ENCODE data around the gene CDH23.

Gene CDH23

DNA sequence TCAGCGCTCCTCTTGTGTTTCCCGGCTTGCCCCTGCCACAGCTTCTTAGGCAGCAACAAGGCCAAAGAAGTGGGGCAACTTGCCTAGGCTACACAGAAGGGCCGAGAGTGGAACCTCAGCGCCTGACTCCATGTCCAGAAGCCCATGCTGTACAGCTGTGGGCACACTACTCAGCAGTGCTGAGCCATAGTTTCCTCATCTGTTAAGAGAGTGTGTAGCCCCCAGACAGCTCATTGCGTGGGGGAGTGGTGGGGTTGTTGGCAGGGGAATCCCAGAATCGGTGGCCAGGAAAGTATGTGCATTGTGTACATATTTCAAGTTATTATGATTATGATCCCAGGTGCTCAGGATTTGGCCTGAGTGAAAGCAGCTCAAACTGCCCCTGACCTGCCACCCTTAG is 96.2 kb downstream of the CDH23 start:
- DNase-seq: no peak

DNA sequence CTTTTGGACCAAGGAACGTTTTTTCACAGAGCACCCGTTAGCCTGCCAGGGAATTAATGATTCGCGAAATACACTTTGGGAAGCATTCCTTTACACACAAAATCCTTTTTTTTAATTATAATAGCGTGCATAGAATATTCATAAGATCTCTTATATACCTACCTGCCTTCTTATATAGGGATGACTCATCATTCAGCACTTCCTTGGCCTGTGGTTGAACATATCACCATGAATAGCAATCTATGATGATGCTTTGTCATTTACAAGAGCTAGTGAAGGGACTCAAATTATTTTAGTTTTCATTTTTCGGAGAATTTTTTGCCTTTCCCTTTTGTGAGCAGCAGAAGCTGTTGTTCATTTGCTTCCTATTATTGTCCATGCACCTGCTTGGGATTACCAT is 97.0 kb downstream of the CDH23 start:
- no peak for DNase-seq

DNA sequence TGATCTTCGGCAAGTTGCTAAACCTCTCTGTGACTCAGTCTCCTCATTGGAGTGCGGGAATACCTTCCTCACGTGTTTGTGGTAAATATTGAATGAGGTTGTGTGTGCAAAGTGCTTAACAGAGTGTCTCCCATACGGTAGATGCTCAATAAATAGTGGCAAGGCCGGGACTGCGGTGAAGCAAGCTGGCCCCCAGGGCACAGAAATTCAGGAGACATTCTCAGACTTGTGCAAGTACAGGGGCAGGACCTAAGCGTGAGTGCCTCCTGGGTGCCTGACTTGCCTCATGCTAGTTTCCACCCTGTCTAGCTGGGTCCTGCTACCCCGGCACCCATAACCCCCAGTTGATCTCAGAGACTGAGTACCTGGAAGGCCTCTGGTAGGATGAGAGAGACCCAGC is 97.8 kb downstream of the CDH23 start:
- DNase-seq: no peak

DNA sequence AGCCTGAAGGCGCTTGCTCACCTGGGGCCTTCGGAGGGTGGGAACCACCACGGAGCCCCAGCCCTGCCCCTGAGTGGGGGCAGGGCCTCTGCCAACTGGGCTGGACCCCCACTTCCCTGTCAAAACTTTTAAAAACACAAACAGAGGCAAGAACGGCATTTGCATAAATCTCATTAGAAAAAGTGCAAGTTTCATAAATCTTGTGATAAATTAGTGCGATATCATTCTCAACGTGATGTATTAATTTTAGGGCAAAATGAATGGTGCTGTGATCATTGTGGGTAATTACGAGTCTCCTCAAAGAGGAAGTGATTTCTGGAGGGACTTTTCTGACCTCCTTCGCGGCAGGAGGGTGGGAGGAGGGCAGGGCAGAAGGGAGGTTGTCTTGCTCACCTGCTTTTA is 98.3 kb downstream of the CDH23 start:
- no peak for DNase-seq

DNA sequence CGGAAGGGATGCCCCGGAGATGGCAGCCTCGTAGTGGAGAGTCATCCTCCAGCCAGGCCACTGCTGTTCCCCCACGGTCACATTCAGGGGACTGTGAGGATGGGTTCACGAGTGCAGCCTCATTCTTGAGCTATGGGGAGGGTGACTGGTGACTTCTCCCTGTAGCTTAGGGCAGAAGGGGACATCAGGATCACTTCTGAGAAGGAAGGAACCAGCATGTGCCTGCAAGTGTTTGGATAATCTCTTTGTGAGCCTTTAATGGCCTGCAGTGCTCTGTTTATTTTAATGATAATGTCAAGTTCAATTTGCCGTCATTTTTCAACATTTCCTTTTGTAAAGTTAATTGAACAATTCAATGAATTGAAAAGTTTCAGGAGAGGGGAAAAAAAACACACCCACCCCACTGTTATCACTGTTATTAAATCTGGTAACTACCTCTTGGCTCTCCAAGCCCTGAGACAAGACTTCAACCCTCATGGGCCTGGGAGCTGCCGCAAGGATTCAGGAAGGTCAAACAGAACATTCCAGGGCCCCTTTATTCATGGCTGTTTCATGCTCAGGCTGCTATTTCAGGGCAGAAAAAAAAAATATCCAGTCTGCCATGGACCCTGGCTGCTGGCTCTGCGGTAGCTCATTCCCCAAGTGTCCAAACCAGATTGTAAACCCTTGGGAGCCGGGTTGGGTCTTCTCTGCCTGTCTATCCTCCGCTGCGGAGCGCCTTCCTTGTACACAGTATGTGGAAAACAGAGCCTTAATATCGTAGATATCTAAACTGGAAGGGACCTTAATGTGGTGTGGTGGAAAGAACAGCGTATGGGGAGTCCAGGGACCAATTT is 100.4 kb downstream of the CDH23 start:
- DNase-seq: peak; percentile 61

DNA sequence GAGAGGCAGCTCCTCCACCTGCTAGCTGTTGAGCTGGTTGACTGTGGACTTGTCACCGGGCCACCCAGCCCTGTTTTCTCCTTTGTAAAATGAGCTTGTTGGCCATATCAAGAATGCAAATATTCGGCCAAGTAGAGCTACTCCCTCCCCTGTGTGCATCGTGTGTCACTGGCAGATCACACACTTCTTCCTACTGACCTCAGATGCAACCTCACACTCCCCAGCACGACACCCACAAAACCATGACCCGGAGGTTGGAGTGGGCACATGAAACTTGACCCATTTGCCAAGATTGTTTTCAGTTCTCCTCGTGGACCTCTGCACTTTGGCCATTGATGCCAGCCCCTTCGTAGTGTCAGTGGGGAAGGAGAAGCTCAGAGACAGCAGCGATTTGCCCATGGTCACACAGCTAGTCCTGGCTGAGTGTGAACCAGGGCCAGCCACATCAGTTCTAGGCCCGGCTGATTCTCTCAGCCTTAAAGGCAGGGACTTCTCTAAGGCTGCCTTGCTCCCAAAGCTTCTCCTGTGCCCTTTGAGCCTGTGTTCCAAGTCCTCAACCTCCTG is 101.1 kb downstream of the CDH23 start:
- no peak for DNase-seq

DNA sequence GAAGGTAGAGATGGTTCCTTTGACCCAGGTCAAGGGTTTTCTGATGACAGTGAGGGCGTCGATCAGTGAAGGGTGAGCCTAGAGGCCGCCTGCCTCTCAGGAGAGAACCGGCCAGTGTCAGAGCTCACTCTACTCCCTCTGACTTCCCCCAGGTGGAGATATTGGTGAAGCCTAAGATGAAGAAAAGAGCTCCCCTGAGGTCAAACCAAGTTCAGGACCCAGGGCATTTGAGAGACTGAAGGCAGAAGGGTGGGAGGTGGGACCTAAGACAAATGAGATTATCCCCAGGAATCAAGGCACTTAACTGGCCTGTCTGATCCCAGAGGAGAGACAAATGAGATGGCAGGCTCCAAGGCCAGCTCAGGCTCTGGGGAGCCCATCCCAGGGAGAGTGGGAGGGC is 104.7 kb downstream of the CDH23 start:
- no peak for DNase-seq

DNA sequence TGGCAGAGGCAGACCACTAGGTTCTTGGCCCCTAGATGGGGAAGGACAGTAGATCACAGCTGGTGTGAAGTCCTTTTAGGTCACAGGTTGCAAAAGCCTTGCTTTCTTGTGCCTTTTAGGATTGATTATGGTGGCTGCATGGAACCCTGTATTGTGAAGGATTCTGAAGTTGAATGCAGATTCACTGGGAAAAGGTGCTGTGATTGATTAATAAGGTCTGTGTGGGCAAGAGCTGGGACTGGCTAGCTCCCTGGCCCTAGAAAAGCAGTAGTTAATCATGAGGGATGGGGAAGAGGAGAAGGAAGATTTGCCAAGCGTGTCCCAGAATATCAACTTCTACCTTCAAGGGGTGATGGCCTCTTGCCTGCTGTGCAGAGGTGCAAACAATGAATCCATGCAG is 105.5 kb downstream of the CDH23 start:
- DNase-seq: no peak

DNA sequence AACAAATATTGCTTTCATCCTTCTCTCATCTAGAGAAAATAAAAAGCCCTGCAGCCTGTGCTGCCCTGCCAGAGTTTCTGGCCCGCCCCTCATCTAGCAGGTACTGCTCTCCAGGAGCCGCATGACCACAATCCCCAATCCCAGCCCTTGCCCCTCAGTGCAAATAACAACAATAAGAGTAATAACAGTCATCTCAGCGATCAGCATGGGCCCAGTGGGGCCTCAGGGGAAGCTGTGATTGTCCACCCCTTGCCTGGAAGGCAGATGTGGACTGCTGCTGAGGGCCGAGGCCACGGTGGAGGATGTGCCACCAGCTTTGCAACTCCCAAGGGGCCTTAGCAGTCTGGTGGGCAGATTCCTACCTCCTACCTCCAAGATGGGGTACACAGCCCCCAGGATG is 106.1 kb downstream of the CDH23 start:
- no peak for DNase-seq

DNA sequence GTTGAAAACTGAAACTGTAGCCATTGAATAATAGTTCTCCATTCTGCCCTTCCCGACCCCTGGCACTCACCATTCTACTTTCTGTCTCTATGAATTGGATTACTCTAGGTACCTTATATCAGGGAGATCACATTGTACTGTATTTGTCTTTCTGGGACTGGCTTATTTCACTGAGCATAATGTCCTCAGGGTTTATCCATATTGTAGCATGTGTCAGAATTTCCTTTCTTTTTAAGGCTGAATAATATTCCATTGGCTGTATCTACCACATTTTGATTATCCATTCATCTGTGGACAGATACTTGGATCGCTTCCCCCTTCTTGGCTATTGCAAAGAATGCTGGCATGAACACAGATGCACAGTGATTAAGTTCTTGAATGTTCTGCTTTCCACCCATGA is 107.4 kb downstream of the CDH23 start:
- no peak for DNase-seq

DNA sequence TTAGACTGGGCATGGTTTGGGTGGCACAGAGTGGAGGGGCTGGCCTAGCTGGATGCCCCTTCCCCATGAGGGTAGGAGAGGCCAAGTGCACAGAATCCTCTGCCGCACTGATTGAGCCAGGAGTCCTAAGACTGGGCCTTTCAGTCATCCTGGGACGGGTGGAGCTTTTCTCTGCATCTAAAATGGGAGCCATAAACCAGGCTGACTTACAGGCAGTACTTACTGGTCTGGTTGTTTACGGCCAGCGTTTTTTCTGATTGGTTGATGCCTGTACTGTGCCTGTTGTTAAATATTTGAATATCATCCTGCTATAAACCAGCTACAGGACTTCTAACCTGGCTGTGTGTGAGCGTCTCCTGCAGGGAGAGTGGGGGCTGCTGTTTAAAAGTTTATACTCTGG is 107.8 kb downstream of the CDH23 start:
- DNase-seq: no peak

DNA sequence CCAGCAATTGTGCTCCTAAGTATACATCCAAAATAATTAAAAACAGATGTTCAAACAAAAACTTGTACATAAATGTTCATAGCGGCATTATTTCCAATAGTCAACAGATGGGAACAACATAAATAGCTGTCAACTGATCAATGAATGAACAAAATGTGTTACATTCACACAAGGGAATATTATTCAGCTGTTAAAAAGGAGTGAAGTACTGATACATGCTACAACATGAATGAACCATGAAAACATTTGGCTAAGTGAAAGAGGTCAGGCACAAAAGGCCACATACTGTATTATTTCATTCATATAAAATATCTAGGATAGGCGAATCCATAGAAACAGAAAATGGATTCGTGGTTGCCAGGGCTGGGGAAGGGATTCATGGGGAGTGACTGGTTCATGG is 109.1 kb downstream of the CDH23 start:
- DNase-seq: no peak

DNA sequence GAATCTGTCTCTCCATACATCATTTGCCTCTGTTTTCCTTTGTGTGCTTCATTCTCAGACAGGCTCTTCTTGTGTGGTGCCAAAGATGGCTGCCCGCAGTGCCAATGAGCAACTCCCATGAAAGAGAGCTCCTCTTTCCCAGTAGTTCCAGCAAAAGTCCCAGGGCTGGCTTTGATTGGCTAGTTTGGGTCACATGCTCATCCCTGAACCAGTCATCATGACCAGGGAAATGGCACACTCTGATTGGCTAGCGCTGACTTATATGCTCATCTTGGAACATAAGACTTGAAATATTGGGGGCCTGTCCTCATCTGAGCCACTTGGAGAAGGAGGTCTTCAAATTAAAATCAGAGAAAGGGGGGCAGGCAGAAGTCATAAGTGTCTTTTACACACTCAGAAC is 112.7 kb downstream of the CDH23 start:
- no peak for DNase-seq

DNA sequence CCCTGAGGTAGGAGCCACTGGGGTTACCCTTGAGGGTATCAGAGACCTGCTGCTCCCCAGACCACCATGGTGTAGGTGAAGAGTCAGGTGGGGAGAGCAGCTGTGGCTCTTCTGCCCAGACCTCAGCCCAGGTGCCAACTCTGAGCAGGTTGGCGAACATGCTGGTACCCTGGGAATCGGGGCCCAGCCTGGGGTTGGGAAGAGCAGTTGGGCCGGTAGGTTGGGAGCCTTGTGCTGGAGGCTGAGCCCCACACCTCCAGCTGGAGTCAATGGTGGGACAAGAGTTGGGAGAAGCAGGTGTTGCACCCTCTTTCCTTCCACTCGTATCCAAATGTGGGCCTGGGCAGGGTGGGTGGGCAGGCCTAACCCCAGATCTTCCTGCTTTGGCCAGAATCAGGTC is 114.5 kb downstream of the CDH23 start:
- DNase-seq: no peak

DNA sequence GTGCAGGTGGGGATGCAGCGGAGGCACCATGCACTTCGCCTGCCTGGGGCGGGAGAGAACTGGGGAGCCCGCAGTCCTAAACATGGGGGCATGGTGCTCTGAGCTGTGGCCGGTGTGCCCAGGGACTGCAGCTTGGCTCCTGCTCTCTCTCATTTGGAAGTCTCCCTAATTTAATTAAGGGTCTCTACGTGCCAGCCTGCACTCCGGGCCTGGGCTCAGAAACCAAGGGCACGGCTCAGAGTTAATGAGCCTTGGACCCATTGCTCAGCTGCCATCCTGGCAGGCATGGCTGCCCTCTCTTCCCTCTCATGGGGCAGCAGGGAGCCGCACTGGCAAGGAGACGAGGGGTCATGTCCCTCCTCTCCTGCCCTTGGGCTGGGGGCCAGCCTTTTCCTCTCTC is 115.6 kb downstream of the CDH23 start:
- DNase-seq: no peak

DNA sequence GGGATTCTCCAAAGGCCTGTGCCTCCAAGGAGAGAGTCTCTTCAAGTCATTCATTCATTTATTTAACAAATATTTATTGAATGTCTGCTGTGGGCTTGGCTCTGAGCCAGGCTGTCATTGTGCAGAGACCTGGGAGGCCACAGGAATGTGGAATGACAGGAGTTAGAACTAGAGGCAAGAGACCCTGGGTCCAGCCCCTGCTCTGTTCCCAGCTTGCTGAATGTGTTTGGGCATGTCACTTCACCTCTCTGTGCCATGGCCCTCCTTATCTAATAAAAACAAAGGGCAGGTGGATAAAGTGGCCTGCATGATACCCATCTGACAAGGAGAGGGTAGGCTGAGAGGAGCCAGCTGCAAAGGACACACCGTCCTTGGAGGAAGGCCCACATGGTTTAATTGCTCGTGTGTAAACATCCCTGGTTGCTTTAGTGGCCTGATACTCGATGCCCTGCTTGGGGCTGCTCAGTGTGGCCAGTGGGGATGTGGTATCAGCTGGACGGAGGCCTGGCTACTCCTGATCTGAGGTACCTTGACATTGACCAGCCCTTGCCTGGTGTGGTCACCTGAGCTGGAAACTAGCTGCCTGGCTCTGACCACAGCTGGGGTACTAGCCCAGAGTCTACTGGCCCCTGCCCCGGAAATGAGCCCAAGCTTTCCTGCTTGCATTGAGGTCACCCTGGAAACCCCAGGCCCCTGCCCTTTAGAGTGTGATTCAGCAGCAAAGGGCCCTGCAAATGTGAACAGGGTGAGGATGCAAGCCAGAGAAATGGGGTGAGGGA is 116.2 kb downstream of the CDH23 start:
- no peak for DNase-seq

DNA sequence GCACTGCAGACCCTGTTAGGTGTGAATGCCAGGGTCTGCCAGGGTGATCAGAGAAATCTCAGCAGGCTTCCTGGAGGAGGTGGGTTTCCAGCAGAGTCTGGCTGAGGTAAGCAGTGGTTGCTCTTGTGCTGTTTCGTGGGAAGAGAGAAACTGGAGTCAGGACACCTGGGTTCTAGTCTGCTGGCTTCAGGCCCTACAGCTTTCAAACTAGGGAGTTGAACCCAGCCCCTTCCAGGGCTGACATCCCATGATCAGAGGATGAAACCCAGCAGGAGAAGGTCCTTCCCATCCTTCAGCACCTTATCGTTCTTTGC is 116.8 kb downstream of the CDH23 start:
- DNase-seq: no peak

DNA sequence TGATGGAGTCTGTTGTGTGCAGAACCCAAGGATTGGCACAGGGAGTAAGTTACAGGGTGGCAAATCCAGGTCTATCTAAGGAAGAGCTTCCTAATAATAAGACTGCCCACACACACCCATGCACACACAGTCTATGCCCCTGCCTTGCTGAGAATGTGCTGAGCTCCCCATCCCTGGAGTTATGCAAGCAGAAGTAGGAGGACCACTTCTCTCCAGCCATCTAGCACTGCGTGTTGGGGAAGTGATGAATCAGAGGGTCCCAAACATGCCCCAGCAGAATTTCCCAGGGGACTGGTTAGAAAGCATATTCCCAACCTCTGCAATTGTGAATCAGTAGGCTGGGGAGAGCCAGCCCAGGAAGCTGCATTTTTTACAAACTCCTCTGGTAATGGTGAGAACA is 117.2 kb downstream of the CDH23 start:
- no peak for DNase-seq

DNA sequence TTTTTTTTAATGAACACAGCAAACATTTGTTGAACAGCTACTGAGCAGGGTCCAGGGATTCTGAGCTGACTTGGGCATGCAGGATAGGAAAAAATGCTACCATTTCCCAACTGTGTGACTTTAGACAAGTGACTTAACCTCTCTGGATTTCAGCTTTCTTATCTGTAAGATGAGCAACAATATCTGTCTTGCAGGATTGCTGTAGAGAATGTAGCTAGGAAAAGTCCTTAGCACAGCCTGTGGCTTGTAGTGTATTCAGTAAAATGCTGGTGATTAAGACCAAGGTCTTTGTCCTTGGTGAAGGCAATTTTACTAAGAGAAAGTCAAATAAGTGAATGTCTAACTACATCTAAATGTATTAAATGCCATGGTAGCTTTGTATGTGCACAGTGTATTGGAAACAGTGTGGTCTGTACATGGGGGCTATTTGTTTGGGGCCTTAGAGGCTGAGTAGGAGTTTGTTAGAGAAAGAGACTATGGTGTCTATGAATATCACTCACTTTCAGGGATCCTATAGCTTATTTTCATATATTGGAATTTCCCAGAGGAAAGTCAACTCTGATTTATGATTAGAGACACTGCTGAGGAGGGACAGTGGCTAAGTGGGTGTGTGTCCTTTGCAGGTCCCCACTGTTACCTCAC is 118.9 kb downstream of the CDH23 start:
- DNase-seq: no peak

DNA sequence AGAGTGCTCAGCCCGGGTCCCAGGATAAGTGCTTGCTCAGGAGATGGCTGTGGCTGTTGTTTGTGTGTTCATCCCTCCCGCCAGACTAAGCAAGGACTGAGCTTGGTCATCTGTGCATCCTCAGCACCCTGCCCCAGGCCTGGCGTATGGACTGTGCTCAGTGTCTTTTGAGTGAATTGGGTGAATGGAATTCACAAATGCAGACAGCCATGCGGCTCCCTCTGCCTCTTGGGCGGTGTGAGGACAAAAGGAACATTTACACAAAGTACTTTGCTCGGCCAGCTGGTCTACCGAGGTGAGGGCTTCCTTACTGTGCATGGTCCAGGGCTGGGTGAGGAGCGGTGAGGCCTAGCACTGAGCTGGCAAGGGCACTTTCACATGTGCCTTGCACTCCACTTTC is 120.2 kb downstream of the CDH23 start:
- DNase-seq: no peak

DNA sequence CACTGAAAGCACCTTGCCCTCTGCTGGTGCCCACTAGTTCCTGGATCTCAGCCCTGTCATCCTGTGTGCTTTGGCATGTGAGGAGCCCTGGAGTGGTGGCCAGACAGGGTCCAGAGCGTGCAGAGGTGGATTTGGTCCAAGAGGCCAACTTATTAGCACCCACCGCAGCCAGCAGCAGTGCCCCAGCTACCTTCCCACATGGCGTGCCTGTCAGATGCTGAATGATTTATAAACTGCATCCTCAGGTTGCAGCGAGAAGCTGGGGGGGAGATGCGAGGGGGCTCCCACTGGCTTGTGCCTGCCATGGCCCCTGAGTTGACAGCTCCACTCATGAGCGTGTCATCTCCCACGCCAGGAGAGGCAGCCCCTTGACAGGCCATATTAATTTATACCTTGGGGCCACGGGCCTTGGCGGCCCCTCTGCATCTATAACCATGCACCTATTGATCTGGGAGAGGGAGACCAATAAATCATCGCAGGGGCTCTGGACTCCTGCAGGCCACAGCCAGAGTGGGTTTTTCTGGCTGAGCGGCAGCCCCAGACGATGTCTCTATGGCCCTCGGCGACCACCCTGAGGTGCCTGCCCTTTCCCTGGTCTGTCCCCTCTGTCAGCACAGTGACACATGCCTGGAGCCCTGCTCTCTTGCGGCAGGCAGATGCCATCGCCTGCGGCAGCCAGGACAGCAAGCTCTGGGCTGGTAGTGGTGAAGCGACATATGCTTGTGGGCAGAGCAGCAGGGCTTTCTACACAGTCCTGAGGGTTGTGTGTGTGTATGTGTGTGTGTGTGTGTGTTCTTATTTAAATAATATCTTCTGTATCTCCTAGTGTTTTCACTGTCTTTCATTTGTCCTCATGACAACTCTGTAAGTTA is 120.8 kb downstream of the CDH23 start:
- DNase-seq: no peak

DNA sequence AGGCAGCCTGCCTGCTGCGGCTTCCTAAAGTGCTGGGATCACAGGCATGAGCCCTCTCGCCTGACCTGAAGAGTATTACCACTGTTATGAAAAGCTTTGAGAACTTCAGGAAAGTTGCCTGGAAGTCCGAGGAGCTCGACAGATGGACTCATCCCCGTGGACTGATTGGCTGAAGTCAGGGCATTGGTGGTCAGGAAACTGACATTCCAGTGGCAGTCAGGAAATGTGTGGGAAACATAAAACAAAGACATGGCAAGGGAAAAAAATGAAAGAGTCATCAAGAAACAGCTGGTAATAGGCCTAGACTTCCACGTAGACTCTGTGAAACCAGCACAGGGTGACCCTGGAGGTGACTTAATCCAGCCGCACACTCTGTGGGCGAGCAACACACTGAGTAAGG is 123.3 kb downstream of the CDH23 start:
- DNase-seq: no peak
